Panc1 (cell line): ENCODE data around the gene SAV1.
"Not testable (repeated sequence)": the region's sequence is repeated elsewhere in the genome, so short reads cannot be mapped to it uniquely, and the experiment has no call there.

Source experiments
- POLR2AphosphoS5 ChIP-seq: IDR thresholded peaks from 2 replicates; pipeline ENCODE4 v1.6.1; 2012; ENCODE audit warnings: mild to moderate bottlenecking, low read depth, low read length, moderate library complexity
- SIN3A ChIP-seq: IDR thresholded peaks from 2 replicates; pipeline ENCODE4 v1.6.1; 2012; ENCODE audit warnings: low read depth, mild to moderate bottlenecking, low read length, moderate library complexity, borderline replicate concordance; ENCODE audit not compliant: insufficient read depth
- TCF7L2 ChIP-seq: IDR thresholded peaks from 2 replicates; pipeline ENCODE4 v1.6.1; 2011; ENCODE audit warnings: mild to moderate bottlenecking, low read depth, low read length, inconsistent platforms
- TF ChIP-seq, protein P1 (sequence below), 2 experiments: IDR thresholded peaks; 2 replicates each; pipeline ENCODE4 v1.6.1; 2011 to 2012; ENCODE audit warnings: low read depth in 2 of 2, control low read depth in 1 of 2, low read length in 1 of 2, mild to moderate bottlenecking in 1 of 2, moderate library complexity in 1 of 2; ENCODE audit not compliant: insufficient read depth in 1 of 2
- TF ChIP-seq, protein P2 (sequence below): fragments of 450-650 bp; IDR thresholded peaks from 2 replicates; pipeline ENCODE4 v1.5.1; 2017; ENCODE audit warnings: mild to moderate bottlenecking

- TF ChIP-seq, protein P1, sequence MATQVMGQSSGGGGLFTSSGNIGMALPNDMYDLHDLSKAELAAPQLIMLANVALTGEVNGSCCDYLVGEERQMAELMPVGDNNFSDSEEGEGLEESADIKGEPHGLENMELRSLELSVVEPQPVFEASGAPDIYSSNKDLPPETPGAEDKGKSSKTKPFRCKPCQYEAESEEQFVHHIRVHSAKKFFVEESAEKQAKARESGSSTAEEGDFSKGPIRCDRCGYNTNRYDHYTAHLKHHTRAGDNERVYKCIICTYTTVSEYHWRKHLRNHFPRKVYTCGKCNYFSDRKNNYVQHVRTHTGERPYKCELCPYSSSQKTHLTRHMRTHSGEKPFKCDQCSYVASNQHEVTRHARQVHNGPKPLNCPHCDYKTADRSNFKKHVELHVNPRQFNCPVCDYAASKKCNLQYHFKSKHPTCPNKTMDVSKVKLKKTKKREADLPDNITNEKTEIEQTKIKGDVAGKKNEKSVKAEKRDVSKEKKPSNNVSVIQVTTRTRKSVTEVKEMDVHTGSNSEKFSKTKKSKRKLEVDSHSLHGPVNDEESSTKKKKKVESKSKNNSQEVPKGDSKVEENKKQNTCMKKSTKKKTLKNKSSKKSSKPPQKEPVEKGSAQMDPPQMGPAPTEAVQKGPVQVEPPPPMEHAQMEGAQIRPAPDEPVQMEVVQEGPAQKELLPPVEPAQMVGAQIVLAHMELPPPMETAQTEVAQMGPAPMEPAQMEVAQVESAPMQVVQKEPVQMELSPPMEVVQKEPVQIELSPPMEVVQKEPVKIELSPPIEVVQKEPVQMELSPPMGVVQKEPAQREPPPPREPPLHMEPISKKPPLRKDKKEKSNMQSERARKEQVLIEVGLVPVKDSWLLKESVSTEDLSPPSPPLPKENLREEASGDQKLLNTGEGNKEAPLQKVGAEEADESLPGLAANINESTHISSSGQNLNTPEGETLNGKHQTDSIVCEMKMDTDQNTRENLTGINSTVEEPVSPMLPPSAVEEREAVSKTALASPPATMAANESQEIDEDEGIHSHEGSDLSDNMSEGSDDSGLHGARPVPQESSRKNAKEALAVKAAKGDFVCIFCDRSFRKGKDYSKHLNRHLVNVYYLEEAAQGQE (IDR thresholded peaks at IDR 0.05; ENCODE audit: insufficient read depth in 1 of 2, low read depth in 2 of 2, low read length in 1 of 2), result not testable (repeated sequence)
- TF ChIP-seq, protein P2, sequence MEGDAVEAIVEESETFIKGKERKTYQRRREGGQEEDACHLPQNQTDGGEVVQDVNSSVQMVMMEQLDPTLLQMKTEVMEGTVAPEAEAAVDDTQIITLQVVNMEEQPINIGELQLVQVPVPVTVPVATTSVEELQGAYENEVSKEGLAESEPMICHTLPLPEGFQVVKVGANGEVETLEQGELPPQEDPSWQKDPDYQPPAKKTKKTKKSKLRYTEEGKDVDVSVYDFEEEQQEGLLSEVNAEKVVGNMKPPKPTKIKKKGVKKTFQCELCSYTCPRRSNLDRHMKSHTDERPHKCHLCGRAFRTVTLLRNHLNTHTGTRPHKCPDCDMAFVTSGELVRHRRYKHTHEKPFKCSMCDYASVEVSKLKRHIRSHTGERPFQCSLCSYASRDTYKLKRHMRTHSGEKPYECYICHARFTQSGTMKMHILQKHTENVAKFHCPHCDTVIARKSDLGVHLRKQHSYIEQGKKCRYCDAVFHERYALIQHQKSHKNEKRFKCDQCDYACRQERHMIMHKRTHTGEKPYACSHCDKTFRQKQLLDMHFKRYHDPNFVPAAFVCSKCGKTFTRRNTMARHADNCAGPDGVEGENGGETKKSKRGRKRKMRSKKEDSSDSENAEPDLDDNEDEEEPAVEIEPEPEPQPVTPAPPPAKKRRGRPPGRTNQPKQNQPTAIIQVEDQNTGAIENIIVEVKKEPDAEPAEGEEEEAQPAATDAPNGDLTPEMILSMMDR, result not testable (repeated sequence)
- not testable (repeated sequence) for TF ChIP-seq POLR2AphosphoS5, TCF7L2, SIN3A
Observed at GRCh38 chr14:50664579-50664978, 3.5 kb downstream of the SAV1 start.
